ENCODE measurements around the gene CLECL1. TPM values are rescaled to one million over a fixed set of nuclear protein-coding genes. Genes with fewer than 3 reads are reported as not detected.

The CLECL1 gene
- total RNA-seq, 1 donor from 2014 or later, result not detected

- Histone ChIP-seq H3K9me3 (no peaks in the 10 kb centered on the region), H3K36me3 (no peaks in the 10 kb centered on the region), H3K4me1 (no peaks in the 10 kb centered on the region), H3K27ac (no peak overlapping the region), H3K4me3 (peak overlapping the region in 1 of 2 donors; percentile 13), H3K27me3 (no peaks in the 10 kb centered on the region)
- intact Hi-C loops (cut with DNase I), result loop anchor here (2.0 to 5.0 kb wide), 2 partner anchors 175 to 391 kb away; no protein-coding TSS in a partner anchor
- DNase-seq (ENCODE audit: low spot score in 2 of 2), result no peak
- no peak for TF ChIP-seq CTCF (IDR thresholded peaks at IDR 0.05)
Observed at GRCh38 chr12:9751204-9752144, 18.6 kb upstream of the CLECL1 start.

GRCh38 chr12:9750276-9751203, 17.6 kb upstream of the CLECL1 start:
- Histone ChIP-seq H3K4me3 (peak overlapping the region in 1 of 2 donors; percentile 13), H3K9me3 (no peaks in the 10 kb centered on the region), H3K27ac (no peak overlapping the region), H3K4me1 (no peaks in the 10 kb centered on the region), H3K27me3 (no peaks in the 10 kb centered on the region), H3K36me3 (no peaks in the 10 kb centered on the region)
- DNase-seq (ENCODE audit: low spot score in 2 of 2), result no peak
- peak; percentile 36 to 89 (median 77) for TF ChIP-seq CTCF (IDR thresholded peaks at IDR 0.05)
- intact Hi-C loops (cut with DNase I), result loop anchor here (2.0 to 5.0 kb wide), 2 partner anchors 176 to 392 kb away; no protein-coding TSS in a partner anchor

GRCh38 chr12:9749640-9750039, 16.7 kb upstream of the CLECL1 start:
- Histone ChIP-seq H3K27me3 (no peaks in the 10 kb centered on the region), H3K4me1 (no peaks in the 10 kb centered on the region), H3K36me3 (no peaks in the 10 kb centered on the region), H3K4me3 (no peak overlapping the region), H3K9me3 (no peaks in the 10 kb centered on the region), H3K27ac (no peak overlapping the region)
- no peak for DNase-seq (ENCODE audit: low spot score in 2 of 2)
- intact Hi-C loops (cut with DNase I), result loop anchor here (2.0 to 5.0 kb wide), 2 partner anchors 177 to 393 kb away; no protein-coding TSS in a partner anchor
- TF ChIP-seq CTCF (IDR thresholded peaks at IDR 0.05), result no peak

GRCh38 chr12:9745199-9745598, 12.3 kb upstream of the CLECL1 start:
- TF ChIP-seq CTCF (IDR thresholded peaks at IDR 0.05), result no peak
- Histone ChIP-seq H3K4me3 (no peak overlapping the region), H3K27me3 (no peaks in the 10 kb centered on the region), H3K9me3 (no peaks in the 10 kb centered on the region), H3K4me1 (no peaks in the 10 kb centered on the region), H3K36me3 (no peaks in the 10 kb centered on the region), H3K27ac (no peak overlapping the region)
- intact Hi-C loops (cut with DNase I), result loop anchor here (2.0 kb wide), 1 partner anchor 180 kb away; no protein-coding TSS in a partner anchor
- DNase-seq (ENCODE audit: low spot score in 2 of 2), result no peak

- no peak for DNase-seq (ENCODE audit: low spot score in 2 of 2)
- TF ChIP-seq CTCF (IDR thresholded peaks at IDR 0.05), result no peak
- Histone ChIP-seq H3K4me3 (no peak overlapping the region), H3K27me3 (no peaks in the 10 kb centered on the region), H3K36me3 (no peaks in the 10 kb centered on the region), H3K9me3 (no peaks in the 10 kb centered on the region), H3K27ac (no peak overlapping the region), H3K4me1 (no peaks in the 10 kb centered on the region)
- intact Hi-C loops (cut with DNase I), result no loop called here
Observed at GRCh38 chr12:9742661-9743060, 9.8 kb upstream of the CLECL1 start.

Data from ascending aorta (tissue), 2 donors.